Activated T-cell treated with anti-CD3 and anti-CD28 coated beads for 1 hour (primary cell): ENCODE data around the gene MIEF2.
"Not testable (repeated sequence)": the region's sequence is repeated elsewhere in the genome, so short reads cannot be mapped to it uniquely, and the experiment has no call there.

Source experiments
- DNase-seq: peaks from one replicate; pipeline ENCODE4 v3.0.0-alpha.2; 2020; ENCODE audit warnings: low read depth

Gene MIEF2

DNA sequence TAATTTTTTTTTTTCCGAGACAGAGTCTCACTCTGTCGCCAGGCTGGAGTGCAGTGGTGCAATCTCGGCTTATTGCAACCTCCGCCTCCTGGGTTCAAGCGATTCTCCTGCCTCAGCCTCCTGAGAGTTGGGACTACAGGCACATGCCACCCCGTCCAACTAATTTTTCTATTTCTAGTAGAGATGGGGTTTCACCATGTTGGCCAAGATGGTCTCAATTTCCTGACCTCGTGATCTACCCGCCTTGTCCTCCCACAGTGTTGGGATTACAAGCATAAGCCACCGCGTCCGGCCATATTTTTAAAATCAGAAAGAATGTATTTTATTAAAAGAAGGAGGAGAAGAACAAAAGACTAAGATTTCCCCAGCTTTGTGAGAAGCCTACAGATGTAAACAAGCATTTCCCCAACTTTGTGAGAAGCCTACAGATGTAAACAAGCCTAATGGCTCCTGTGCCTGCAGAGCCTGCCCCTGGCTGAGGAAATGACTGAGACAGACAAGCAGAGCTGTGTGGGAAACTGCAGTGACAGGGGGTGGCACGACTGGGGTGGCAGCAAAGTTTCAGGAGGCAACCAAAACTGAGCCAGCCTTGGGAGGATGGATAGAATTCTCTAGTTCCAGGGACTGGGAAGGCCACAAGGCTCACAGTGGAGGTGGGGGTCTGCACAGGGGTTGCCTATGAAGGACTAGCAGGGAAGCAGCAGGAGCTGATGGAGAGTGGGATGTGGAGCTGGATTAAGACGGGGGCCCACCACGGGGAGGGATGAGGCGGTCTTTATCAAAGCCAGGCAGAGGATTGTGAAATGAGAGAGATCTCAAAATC, 31.5 kb downstream of the MIEF2 start:
- DNase-seq = no peak

DNA sequence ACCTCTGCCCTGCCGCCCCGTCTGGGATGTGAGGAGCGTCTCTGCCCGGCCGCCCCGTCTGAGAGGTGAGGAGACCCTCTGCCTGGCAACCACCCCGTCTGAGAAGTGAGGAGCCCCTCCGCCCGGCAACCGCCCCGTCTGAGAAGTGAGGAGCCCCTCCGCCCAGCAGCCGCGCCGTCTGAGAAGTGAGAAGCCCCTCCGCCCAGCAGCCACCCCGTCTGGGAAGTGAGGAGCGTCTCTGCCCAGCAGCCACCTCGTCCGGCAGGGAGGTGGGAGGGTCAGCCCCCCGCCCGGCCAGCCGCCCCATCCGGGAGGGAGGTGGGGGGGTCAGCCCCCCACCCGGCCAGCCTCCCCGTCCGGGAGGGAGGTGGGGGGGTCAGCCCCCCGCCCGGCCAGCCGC, 37.6 kb downstream of the MIEF2 start:
- not testable (repeated sequence) for DNase-seq

- no peak for DNase-seq
These were observed 40.4 kb downstream of the MIEF2 start for GRCh38 chr17:18300725-18301480.

DNA sequence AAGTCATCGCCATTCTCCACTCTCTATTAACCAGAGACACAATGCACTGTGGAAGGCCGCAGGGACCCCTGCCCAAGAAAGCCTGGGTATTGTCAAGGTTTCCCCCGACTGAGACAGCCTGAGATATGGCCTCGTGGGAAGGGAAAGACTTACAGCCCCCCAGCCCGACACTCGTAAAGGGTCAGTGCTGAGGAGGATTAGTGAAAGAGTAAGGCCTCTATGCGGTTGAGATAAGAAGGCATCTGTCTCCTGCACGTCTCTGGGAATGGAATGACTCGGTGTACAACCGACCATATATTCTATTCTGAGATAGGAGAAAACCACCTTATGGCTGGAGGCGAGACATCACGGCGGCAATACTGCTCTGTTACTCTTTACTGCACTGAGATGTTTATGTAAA, 42.7 kb downstream of the MIEF2 start:
- DNase-seq = not testable (repeated sequence)

GRCh38 chr17:18309202-18309601, 48.7 kb downstream of the MIEF2 start:
- DNase-seq = no peak

GRCh38 chr17:18314059-18314730, 53.7 kb downstream of the MIEF2 start:
- no peak for DNase-seq

GRCh38 chr17:18314731-18315561, 54.5 kb downstream of the MIEF2 start, which contains the start of the genes SMCR8 and TOP3A:
Gene SMCR8, plus strand, starts transcription at chr17:18315293. Its CDS starts 497 bp downstream, at chr17:18315790.
Gene TOP3A, minus strand, starts transcription at chr17:18314994. Its CDS starts 216 bp downstream, at chr17:18314778.
- peak; percentile 95 for DNase-seq

DNA sequence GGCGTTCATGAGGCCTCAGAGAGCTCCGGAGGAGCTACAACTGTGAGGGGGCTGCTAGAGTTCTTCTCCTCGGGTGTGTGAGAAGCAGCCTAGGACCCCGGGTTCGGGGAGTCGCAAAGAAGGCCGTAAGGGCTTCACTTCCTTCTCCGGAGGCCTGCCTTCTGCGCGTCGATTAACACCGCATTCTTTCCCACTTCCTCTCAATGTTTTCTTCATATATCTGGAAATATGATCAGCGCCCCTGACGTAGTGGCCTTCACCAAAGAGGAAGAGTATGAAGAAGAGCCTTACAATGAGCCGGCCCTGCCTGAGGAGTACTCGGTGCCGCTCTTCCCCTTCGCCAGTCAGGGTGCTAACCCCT, 55.1 kb downstream of the MIEF2 start:
- DNase-seq = peak; percentile 19

DNA sequence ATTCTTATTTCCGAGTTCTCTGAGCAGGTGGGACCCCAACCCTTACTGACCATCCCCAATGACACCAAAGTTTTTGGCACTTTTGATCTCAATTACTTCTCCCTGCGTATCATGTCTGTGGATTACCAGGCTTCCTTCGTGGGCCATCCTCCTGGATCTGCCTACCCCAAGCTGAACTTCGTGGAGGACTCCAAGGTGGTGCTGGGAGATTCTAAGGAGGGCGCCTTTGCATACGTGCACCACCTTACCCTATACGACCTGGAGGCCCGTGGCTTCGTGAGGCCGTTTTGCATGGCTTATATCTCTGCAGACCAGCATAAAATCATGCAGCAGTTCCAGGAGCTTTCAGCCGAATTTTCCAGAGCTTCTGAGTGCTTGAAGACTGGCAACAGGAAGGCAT, 55.5 kb downstream of the MIEF2 start:
- no peak for DNase-seq
